Activated T-cell treated with anti-CD3 and anti-CD28 coated beads, Interleukin-2, amount 50 U/mL, for 48 hours (primary cell): Measurements from ENCODE around the gene PREX1.
"Not testable (repeated sequence)": the region's sequence is repeated elsewhere in the genome, so short reads cannot be mapped to it uniquely, and the experiment has no call there.

ENCODE experiments used
- DNase-seq, 2 experiments: peaks; one replicate each; pipeline ENCODE4 v3.0.0-alpha.2; 2020

Gene PREX1

GRCh38 chr20:48614593-48615274 is 213.1 kb downstream of the PREX1 start:
- no peak for DNase-seq

- no peak for DNase-seq
These were observed 213.9 kb downstream of the PREX1 start for GRCh38 chr20:48613926-48614325.

GRCh38 chr20:48612335-48612734 is 215.5 kb downstream of the PREX1 start:
- no peak for DNase-seq

- no peak for DNase-seq
These were observed 216.8 kb downstream of the PREX1 start for GRCh38 chr20:48610996-48611395.

- DNase-seq = no peak
These were observed 218.3 kb downstream of the PREX1 start for GRCh38 chr20:48609491-48609978.

GRCh38 chr20:48608756-48609155 is 219.0 kb downstream of the PREX1 start:
- DNase-seq = no peak

GRCh38 chr20:48607544-48607865 is 220.3 kb downstream of the PREX1 start:
- DNase-seq = no peak

GRCh38 chr20:48606841-48607543 is 220.8 kb downstream of the PREX1 start:
- DNase-seq = no peak

GRCh38 chr20:48606172-48606840 is 221.5 kb downstream of the PREX1 start:
- no peak for DNase-seq

GRCh38 chr20:48605364-48606171 is 222.2 kb downstream of the PREX1 start:
- no peak for DNase-seq

- DNase-seq = no peak
These were observed 222.9 kb downstream of the PREX1 start for GRCh38 chr20:48604936-48605335.

GRCh38 chr20:48604426-48604825 is 223.4 kb downstream of the PREX1 start:
- no peak for DNase-seq

- DNase-seq = no peak
These were observed 223.9 kb downstream of the PREX1 start for GRCh38 chr20:48603819-48604405.

GRCh38 chr20:48603116-48603818 is 224.5 kb downstream of the PREX1 start:
- no peak for DNase-seq

- DNase-seq = no peak
These were observed 226.0 kb downstream of the PREX1 start for GRCh38 chr20:48601798-48602197.

GRCh38 chr20:48600470-48600945 is 227.3 kb downstream of the PREX1 start:
- no peak for DNase-seq

GRCh38 chr20:48599748-48600469 is 227.9 kb downstream of the PREX1 start:
- no peak for DNase-seq

- DNase-seq = no peak
These were observed 228.6 kb downstream of the PREX1 start for GRCh38 chr20:48599106-48599747.

- not testable (repeated sequence) for DNase-seq
These were observed 229.4 kb downstream of the PREX1 start for GRCh38 chr20:48598303-48598941.
